Lower lobe of right lung (tissue), 2 donors: ENCODE results near the gene KRTAP4-9. TPM values are rescaled to one million over a fixed set of nuclear protein-coding genes. Genes with fewer than 3 reads are reported as not detected.
"Not testable (repeated sequence)": the region's sequence is repeated elsewhere in the genome, so short reads cannot be mapped to it uniquely, and the experiment has no call there.

Experiments
- ATAC-seq, 2 donors: fragments of 200-7000 bp; cut with Tn5 transposase; one replicate each; pipeline ENCODE4 v1.9.1; 2020 to 2022; ENCODE audit warnings: mild to moderate bottlenecking in 2 of 2, moderate library complexity in 2 of 2
- DNase-seq: peaks from one replicate; pipeline ENCODE4 v3.0.0-alpha.2; 2020
- H3K27ac ChIP-seq: fragments of 200-600 bp; one replicate; pipeline ENCODE4 v1.8.0; 2022
- H3K27me3 ChIP-seq: fragments of 200-600 bp; one replicate; pipeline ENCODE4 v1.8.0; 2022; ENCODE audit warnings: low read depth
- H3K36me3 ChIP-seq: fragments of 200-600 bp; one replicate; pipeline ENCODE4 v1.8.0; 2022; ENCODE audit warnings: mild to moderate bottlenecking
- H3K4me1 ChIP-seq: fragments of 200-600 bp; one replicate; pipeline ENCODE4 v1.8.0; 2022
- H3K4me3 ChIP-seq: fragments of 200-600 bp; one replicate; pipeline ENCODE4 v1.8.0; 2022; ENCODE audit warnings: mild to moderate bottlenecking
- H3K9me3 ChIP-seq: fragments of 200-600 bp; one replicate; pipeline ENCODE4 v1.8.0; 2022
- CTCF ChIP-seq: fragments of 200-600 bp; IDR thresholded peaks from one replicate; pipeline ENCODE4 v1.8.0; 2022; ENCODE audit warnings: antibody characterized with exemption, mild to moderate bottlenecking
- intact Hi-C: fragments of 100-400 bp; cut with DNase I; formaldehyde crosslinking; loops from one replicate; pipeline ENCODE4 v1.11.0; 2022
- total RNA-seq: library from RNA; stranded (reverse); fragmentation: NEBNext Ultra II Directional; extraction: Animal tissue kit (Norgen Biotek cat#: 25700); gene quantifications from one replicate; pipeline ENCODE4 v1.2.1, GENCODE V29; 2021
- donor health status: DM: no; HTN: yes; CAD: no; lungs with severe emphysema.

Gene KRTAP4-9
- total RNA-seq, 1 donor from 2014 or later: not detected

- intact Hi-C loops: no loop called here
- ATAC-seq: no peak
- no peak for TF ChIP-seq CTCF
Observed at GRCh38 chr17:41145261-41145660, 40.1 kb downstream of the KRTAP4-9 start.

GRCh38 chr17:41147531-41148204, 42.5 kb downstream of the KRTAP4-9 start:
- ATAC-seq (no peak), DNase-seq (no peak)
- Histone ChIP-seq H3K27me3 (no peaks in the 10 kb centered on the region), H3K4me3 (no peak overlapping the region), H3K36me3 (no peaks in the 10 kb centered on the region), H3K27ac (no peak overlapping the region), H3K9me3 (peaks cover 14% of the 10 kb centered on the region), H3K4me1 (no peaks in the 10 kb centered on the region)
- intact Hi-C loops: no loop called here
- no peak for TF ChIP-seq CTCF

More at GRCh38 chr17:41145261-41145660, 40.1 kb downstream of the KRTAP4-9 start:
- Histone ChIP-seq H3K36me3 (no peaks in the 10 kb centered on the region), H3K27ac (no peak overlapping the region), H3K27me3 (no peaks in the 10 kb centered on the region), H3K9me3 (peaks cover 14% of the 10 kb centered on the region), H3K4me1 (no peaks in the 10 kb centered on the region), H3K4me3 (no peak overlapping the region)
- no peak for DNase-seq

GRCh38 chr17:41148971-41149651, 43.9 kb downstream of the KRTAP4-9 start:
- H3K27ac ChIP-seq, DNase-seq, H3K4me3 ChIP-seq, H3K4me1 ChIP-seq, H3K9me3 ChIP-seq, H3K36me3 ChIP-seq, intact Hi-C loops, H3K27me3 ChIP-seq, ATAC-seq: not testable (repeated sequence)

- Histone ChIP-seq H3K27me3 (peaks cover 4% of the 10 kb centered on the region), H3K4me1 (no peaks in the 10 kb centered on the region), H3K9me3 (no peaks in the 10 kb centered on the region), H3K4me3 (no peak within 1 kb of the TSS), H3K36me3 (no peaks in the 10 kb centered on the region), H3K27ac (no peak within 1 kb of the TSS)
- no peak for DNase-seq
- no peak for TF ChIP-seq CTCF
- intact Hi-C loops: no loop called here
- ATAC-seq: no peak
Observed at GRCh38 chr17:41149652-41149985, 44.4 kb downstream of the KRTAP4-9 start, which contains the start of gene KRTAP4-5. Gene KRTAP4-5, minus strand, starts transcription at chr17:41149825. Its CDS starts 58 bp downstream, at chr17:41149767.

- Histone ChIP-seq H3K4me3 (no peak overlapping the region), H3K9me3 (no peaks in the 10 kb centered on the region), H3K27me3 (peaks cover 4% of the 10 kb centered on the region), H3K4me1 (no peaks in the 10 kb centered on the region), H3K27ac (no peak overlapping the region), H3K36me3 (no peaks in the 10 kb centered on the region)
- DNase-seq (no peak), ATAC-seq (no peak)
- intact Hi-C loops: no loop called here
- TF ChIP-seq CTCF: no peak
Observed at GRCh38 chr17:41150026-41150425, 44.8 kb downstream of the KRTAP4-9 start.

- no peak for ATAC-seq
- no peaks in the 10 kb centered on the region for H3K36me3 ChIP-seq
- no peaks in the 10 kb centered on the region for H3K9me3 ChIP-seq
- no peak for TF ChIP-seq CTCF
- H3K27me3 ChIP-seq: peaks cover 7% of the 10 kb centered on the region
- H3K4me3 ChIP-seq: no peak overlapping the region
- DNase-seq: no peak
- no peaks in the 10 kb centered on the region for H3K4me1 ChIP-seq
- H3K27ac ChIP-seq: no peak overlapping the region
- intact Hi-C loops: no loop called here
Observed at GRCh38 chr17:41151525-41151924, 46.3 kb downstream of the KRTAP4-9 start.
